HG02571 (cell line): ENCODE measurements around the gene PPEF2.
"Not testable (repeated sequence)": the region's sequence is repeated elsewhere in the genome, so short reads cannot be mapped to it uniquely, and the experiment has no call there.

Experiments used
- ATAC-seq: cut with Tn5 transposase; IDR thresholded peaks from one replicate; pipeline ENCODE4 v1.9.1; 2021; ENCODE audit warnings: mild to moderate bottlenecking, moderate library complexity; ENCODE audit not compliant: unreplicated experiment

PPEF2 gene

GRCh38 chr4:75895744-75896314, 6.4 kb downstream of the PPEF2 start:
- peak; percentile 63 for ATAC-seq

DNA sequence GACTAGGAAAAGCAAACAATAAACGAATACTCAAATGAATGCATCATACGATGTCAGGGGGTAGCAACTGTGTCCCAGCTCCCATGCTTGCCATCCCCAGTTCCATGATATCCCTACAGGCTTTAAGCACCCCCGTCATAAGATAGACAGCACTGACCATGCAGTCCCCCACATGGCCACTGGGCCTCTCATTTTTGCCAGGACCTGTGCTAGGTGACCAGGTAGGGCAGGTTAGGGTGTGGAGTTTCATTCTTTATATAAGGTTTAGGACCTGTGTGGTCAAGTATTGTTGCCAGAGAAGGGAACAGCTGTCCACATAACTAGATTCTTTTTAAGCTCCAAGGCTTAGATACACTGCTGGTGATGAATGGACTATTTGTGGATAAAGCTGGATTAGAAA, 9.7 kb downstream of the PPEF2 start:
- no peak for ATAC-seq

GRCh38 chr4:75891611-75892010, 10.6 kb downstream of the PPEF2 start:
- no peak for ATAC-seq

GRCh38 chr4:75889537-75890199, 12.6 kb downstream of the PPEF2 start:
- no peak for ATAC-seq

GRCh38 chr4:75886104-75886503, 16.1 kb downstream of the PPEF2 start:
- ATAC-seq = no peak

DNA sequence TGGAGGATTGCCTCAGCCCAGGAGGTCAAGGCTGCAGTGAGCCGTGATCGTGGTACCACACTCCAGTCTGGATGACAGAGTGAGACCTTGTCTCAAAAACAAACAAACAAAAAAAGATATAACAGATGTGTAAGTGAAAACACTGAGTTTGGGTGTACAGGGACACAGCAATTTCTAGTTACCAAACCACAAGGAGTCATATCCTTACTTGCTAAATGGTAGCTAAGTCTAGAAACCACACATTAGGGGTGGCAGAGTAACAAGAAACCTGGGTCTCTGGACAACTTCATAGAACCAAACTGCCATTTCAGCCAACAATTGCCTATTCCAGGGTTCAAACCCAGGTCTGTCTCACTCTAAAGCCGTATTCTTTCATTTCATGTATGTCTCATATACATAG, 20.8 kb downstream of the PPEF2 start:
- no peak for ATAC-seq

DNA sequence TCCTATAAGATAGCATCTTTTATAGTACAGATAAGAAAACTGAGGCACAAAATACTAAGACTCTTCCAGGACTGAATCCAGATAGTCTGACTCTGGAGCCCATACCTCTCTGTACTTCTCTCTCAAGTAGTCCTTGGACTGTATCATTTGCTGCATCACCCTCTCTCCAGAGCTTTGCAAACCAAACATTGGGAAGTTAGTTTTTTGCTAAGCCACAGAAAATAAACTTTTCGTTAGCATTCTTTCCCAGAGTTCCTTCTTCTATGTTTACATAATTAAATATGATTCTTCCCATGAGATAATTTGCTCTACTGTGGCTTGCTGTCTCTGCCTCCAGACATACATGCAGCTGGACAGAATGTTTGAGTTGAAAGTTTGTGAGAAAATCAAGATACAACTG, 22.0 kb downstream of the PPEF2 start:
- ATAC-seq = no peak

DNA sequence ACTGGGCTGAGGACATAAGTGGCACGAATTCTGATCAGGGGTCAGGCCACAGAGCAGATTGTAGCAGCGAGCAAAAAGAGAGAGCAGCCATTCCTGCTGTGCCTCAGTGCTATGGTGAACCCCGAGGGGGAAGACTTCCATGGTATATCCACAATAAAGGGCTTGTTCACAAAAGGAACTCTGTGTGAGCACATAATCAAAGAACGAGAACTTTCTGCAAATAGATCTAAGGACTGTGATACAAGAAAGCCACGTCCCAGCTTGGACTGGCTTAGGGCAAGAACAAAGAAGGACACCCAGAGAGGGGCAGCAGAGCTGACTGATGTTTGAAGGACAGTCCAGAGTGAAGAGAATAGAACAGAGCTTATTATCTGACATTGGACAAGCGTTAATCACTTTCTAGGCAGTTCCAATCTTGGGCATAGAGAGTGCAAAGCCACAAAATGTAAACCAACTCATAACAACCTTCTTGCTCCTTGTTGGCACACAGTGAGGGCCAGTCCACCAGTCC, 24.0 kb downstream of the PPEF2 start:
- ATAC-seq = no peak

- no peak for ATAC-seq
These were observed 26.0 kb downstream of the PPEF2 start for GRCh38 chr4:75876218-75876617.

- no peak for ATAC-seq
These were observed 33.2 kb downstream of the PPEF2 start for GRCh38 chr4:75869100-75869499.

DNA sequence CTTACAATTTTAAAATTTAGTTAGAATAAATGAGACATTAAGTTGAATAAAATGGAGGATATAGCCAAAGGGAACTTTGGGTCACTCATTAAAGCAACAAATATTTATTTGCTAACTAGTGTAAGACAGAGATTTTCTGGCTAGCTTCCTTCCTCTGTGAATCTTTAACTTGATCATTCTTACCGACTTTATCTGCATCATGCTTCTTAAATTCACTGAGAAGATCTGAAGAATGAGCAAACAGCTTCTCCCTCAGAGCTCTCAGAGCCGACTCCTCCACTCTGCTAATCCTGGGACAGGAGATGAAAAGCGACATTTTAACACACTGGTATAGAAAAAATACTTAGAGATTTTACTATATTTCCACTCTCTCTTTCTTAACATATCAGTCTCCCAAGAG, 35.1 kb downstream of the PPEF2 start:
- no peak for ATAC-seq

GRCh38 chr4:75860606-75861005, 41.6 kb downstream of the PPEF2 start:
- no peak for ATAC-seq

DNA sequence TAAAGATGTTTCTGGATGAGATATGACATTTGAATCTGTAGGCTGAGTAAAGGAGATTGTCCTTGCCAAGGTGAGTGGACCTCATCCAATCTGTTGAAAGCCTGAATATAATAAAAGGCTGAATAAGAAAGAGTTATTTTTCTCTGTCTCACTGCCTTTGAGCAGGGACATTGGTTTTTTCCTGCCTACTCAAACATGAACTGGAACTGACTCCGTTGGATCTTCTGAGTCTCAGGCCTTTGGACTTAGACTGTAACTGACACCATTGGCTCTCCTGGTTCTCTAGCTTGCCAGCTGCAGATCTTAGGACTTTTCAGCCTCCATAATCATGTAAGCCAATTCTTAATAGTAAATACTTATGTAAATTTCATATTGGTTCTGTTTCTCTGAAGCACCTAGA, 43.5 kb downstream of the PPEF2 start:
- ATAC-seq = no peak

DNA sequence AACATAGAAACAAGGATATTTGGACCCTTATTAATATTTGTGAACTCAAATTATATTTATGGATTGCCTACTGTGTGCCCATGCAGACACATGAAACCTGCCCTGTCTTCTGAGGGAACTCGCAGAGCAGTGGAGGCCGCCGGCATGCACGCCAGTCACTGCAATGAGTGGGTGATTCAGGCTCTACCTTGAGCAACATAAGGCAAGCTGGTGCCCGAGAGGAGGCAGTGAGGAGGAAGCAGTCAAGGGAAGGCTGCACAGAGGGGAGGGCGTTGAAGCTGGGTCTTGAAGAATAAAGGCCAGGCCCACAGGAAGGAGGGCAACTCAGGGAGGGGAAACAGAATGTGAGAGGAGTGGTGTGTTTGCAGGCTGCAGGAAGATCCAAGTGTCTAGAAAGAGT, 52.8 kb downstream of the PPEF2 start:
- ATAC-seq = no peak

GRCh38 chr4:75848891-75849290, 53.4 kb downstream of the PPEF2 start:
- ATAC-seq = no peak

DNA sequence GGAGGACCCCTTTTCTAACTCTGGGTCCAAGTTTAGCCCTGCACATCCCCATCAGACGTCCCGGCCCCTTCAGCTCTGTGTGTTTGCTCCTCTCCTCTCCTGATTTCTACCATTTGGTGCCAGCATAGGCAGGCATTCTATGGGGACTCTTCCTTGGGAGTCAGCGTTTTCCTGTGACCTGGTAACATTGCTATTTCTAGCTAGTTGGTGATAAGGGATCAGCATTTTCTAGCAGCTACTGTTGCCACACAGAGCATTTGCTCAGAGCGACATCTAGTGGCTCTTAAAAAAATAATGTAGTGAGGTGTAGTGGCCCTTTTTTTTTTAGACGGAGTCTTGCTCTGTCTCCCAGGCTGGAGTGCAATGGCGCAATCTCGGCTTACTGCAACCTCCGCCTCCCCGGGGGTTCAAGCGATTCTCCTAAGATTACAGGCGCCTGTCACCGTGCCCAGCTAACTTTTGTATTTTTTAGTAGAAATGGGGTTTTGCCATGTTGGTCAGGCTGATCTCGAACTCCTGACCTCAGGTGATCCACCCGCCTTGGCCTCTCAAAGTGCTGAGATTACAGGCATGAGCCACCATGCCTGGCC, 54.0 kb downstream of the PPEF2 start:
- not testable (repeated sequence) for ATAC-seq

- no peak for ATAC-seq
These were observed 56.3 kb downstream of the PPEF2 start for GRCh38 chr4:75845992-75846391.

- no peak for ATAC-seq
These were observed 58.0 kb downstream of the PPEF2 start for GRCh38 chr4:75844151-75844662.

GRCh38 chr4:75843596-75843995, 58.7 kb downstream of the PPEF2 start:
- no peak for ATAC-seq

DNA sequence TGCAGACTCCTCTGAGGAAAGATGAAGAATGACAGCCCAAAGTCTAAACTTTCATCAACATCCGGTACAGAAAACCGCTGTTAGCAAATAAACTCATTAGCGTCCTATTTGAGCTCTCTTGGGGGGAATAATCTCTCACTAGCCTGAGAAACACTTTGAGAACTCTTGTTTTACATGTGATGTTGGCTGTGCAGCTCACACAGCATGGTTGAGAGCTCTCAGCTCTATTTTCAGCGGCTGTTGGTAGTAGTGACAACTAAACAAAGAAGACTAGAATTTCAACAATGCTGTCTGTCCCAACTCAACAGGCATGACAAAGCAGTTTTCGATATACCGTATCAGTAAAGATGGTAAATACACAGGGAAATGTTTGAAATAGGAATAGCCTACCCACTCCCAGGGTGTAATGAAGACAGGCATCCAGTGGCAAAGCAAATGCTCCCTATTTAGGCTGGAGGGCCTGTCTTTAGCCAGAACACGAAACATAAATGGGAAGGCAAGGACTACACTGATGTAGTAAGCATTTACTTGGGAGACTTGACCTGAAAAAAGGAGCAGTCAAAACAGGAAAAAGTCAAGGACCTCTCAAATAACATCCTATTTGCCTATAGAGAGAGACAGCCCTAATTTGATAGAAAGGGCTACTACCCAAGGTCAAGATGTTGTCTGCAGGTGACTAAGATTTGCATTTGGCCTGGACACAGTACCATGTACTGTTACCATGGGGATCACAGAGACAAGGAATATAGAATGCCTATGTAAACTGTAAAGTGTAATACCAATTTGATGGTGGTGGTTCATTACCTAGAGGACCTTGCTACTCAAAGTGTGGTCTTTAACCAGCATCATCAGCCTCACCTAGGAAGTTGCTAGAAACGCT, 60.4 kb downstream of the PPEF2 start:
- no peak for ATAC-seq

- no peak for ATAC-seq
These were observed 67.5 kb downstream of the PPEF2 start for GRCh38 chr4:75834772-75835154.
